Cardiac fibroblast (primary cell): ENCODE measurements around the gene GPAM.

Experiments
- DNase-seq, 2 donors: peaks; one replicate each; pipeline versions ENCODE4 v3.0.0 to v3.0.0-alpha.2; 2010; ENCODE audit warnings: low read depth in 2 of 2
- H3K4me3 ChIP-seq, 2 donors: replicated peaks in 1 of 2; 1 replicate in 1 of 2; 2 replicates in 1 of 2; pipeline ENCODE4 v1.5.1; 2011; ENCODE audit warnings: low read depth in 2 of 2, low read length in 2 of 2, mild to moderate bottlenecking in 2 of 2, moderate library complexity in 1 of 2
- TF ChIP-seq, protein P1 (sequence below): IDR thresholded peaks from one replicate; pipeline ENCODE4 v1.5.1; 2011; ENCODE audit warnings: low read depth, mild to moderate bottlenecking, low read length, inconsistent platforms

GPAM gene

DNA sequence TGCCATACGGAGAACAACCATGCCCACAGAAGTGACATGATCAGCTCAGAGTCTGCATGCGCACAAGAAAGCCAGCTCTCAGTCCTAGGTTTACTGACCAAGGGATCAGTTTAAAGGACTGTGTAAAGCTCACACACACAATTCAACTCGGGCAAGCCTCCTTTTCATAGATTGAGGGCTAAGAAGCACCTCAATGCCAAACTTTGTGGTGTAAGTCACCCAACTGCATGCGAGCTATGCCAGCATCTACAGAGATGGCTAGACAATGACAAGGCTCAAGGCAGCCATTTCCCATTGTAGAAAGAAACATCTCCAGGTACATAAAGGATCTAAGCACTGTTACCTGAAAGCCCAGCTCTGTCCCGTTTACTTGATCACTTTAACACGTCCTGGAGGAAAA is 36.8 kb downstream of the GPAM start:
- TF ChIP-seq, protein P1, sequence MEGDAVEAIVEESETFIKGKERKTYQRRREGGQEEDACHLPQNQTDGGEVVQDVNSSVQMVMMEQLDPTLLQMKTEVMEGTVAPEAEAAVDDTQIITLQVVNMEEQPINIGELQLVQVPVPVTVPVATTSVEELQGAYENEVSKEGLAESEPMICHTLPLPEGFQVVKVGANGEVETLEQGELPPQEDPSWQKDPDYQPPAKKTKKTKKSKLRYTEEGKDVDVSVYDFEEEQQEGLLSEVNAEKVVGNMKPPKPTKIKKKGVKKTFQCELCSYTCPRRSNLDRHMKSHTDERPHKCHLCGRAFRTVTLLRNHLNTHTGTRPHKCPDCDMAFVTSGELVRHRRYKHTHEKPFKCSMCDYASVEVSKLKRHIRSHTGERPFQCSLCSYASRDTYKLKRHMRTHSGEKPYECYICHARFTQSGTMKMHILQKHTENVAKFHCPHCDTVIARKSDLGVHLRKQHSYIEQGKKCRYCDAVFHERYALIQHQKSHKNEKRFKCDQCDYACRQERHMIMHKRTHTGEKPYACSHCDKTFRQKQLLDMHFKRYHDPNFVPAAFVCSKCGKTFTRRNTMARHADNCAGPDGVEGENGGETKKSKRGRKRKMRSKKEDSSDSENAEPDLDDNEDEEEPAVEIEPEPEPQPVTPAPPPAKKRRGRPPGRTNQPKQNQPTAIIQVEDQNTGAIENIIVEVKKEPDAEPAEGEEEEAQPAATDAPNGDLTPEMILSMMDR: no peak

DNA sequence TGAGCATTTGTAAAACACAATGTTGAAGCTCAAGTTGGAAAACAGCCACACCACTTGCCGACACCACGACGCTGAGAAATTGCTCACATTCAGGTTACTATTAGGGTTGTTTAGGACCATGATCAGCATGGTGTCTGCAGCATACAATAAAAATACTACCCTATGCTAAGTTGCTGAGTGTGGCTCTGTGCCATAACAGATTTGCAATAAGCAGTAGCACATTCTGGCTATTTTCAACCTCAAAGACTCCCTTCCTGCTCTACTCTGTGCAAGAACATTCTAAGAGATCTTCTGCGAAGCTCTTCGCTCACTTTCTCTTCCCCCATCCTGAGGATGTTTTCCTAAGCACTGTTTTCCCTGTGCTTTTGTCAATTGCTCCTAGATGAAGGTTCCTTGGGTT is 38.3 kb downstream of the GPAM start:
- H3K4me3 ChIP-seq: no peak overlapping the region
- TF ChIP-seq, protein P1: no peak
- DNase-seq: no peak

More for the DNA sequence above, 36.8 kb downstream of the GPAM start:
- no peak for DNase-seq
- no peak overlapping the region for H3K4me3 ChIP-seq

DNA sequence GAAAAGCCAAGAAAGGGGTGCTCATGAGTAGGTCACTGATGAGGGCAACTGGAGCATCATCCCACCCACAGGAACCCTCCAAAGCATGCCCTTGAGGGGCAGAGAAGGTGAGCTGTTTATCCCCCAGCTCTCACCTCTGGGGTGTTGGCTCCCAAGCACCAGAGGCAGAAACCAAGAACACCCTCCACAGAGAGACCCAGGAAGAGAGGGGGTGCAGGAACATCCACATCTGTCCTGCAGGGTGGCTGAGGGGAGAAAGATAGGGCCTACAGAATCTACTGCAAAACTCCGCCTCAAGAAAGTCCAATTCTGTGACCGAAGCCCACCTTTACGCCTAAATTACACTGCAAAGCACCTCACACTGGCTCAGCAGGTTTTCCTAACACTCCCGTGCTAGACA is 40.1 kb downstream of the GPAM start:
- H3K4me3 ChIP-seq: no peak overlapping the region
- TF ChIP-seq, protein P1: no peak
- DNase-seq: no peak

DNA sequence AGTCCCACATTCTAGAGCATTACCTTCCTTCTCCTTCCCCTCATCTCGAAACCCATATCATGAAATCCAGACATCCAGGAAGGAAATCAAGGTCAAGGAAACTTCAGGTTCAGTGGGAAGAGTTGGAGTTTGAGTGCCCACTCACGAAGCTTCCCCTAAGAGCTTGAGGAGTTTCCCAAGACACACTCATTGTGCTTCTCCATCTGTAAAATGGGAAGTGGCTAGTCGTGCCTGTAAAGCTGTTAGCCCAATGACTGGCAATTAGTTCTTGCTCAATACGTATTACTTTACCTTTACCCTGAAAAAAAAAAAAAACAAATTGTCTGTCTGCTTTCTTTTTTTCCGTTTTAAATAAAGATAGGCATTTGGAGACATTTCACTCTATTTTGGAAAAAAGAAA is 42.3 kb downstream of the GPAM start:
- H3K4me3 ChIP-seq: no peak overlapping the region
- TF ChIP-seq, protein P1: no peak
- DNase-seq: no peak

DNA sequence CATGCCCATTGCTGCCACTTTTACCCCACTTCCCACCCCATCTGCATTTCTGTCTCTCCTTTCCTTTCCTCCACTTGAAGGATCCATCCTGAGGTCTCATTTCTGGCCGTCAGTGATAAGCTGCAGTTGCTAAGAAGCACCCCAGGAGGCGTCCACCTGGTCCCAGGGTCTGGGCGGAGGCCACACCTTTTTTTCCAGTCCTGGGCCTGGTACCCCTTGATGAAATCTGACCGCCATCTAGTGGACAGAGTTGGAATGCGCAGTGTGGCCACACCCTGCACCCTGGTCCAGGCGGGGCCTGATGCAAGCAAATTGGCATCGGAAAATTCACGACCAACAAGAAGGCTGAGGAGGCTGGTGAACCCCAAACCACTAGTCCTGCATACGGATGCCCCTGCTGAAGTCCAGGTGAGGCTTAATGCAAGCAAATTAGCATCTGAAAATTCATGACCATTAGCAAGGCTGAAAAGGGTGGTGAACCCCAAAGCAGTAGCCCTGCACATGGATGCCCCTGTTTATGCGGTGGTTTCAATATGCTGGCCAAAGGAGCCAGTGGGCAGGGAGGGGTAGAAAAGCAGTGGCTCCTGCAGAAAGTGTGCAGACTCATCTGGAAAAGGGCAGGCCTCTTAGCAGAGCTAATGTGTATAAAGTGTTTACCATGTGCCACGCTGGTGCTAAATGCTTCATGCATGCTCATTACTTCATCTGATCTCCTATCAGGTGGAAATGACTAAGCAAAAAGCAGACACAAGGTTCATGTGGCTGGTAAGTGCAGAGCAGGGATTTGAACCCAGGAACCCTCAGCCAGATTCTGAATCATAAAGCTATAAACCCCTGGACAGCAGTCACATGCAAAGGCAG is 43.2 kb downstream of the GPAM start:
- no peak overlapping the region for H3K4me3 ChIP-seq
- TF ChIP-seq, protein P1: peak; percentile 93
- peak; percentile 72 to 79 for DNase-seq

DNA sequence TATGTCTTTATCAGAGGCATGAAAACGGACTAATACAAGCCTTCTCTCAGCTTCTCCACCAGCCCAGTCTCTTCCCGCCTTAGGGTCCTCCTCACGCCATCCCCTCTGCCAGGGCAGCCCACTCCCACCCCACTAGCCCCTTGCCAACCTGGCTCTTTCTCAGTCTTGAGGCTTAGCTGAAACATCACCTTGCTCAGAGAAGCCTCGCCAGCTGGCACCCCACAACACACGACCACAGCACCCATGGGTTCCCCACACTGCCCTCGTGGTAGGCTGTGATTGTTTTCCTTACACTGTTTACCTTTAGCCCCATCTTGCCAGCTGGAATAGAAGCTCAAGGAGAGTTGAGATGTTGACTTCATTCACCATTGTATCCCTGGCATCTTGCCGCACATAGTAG is 44.4 kb downstream of the GPAM start:
- TF ChIP-seq, protein P1: no peak
- no peak for DNase-seq
- H3K4me3 ChIP-seq: no peak overlapping the region
